HEK293 (cell line): ENCODE results near the gene IFNL1.

Source experiments
- CTCF ChIA-PET: fragments of 350-600 bp; formaldehyde crosslinking; extraction: SDS; loops from one replicate; lab custom pipeline; 2021; ENCODE audit warnings: antibody characterized with exemption; lab: Yijun Ruan, JAX
- POLR2A ChIA-PET: fragments of 300-600 bp; formaldehyde crosslinking; extraction: SDS; loops from one replicate; lab custom pipeline; 2020; ENCODE audit warnings: antibody characterized with exemption, inconsistent platforms; lab: Yijun Ruan, JAX
- H3K27ac ChIP-seq: fragments of 200-500 bp; sonication (Bioruptor generic); 2 replicates; pipeline ENCODE4 v1.5.1; 2014; ENCODE audit warnings: low read depth, low read length, control low read depth, inconsistent platforms; ENCODE audit errors: extremely low read depth
- H3K36me3 ChIP-seq, 2 experiments: fragments of 200-500 bp in 1 of 2; sonication (Bioruptor generic) in 1 of 2; 1 replicate in 1 of 2; 2 replicates in 1 of 2; pipeline ENCODE4 v1.5.1; 2014 to 2017; ENCODE audit warnings: inconsistent platforms in 2 of 2, low read length in 2 of 2; ENCODE audit not compliant: control insufficient read depth in 2 of 2, insufficient read depth in 1 of 2
- H3K4me1 ChIP-seq: fragments of 200-500 bp; sonication (Bioruptor generic); 2 replicates; pipeline ENCODE4 v1.5.1; 2014; ENCODE audit warnings: mild to moderate bottlenecking, low read length, inconsistent platforms; ENCODE audit not compliant: control insufficient read depth, insufficient read depth
- H3K4me3 ChIP-seq: 2 replicates; pipeline ENCODE4 v1.5.1; 2011; ENCODE audit warnings: low read depth, mild to moderate bottlenecking, control low read depth, low read length, moderate library complexity
- H3K9me3 ChIP-seq: fragments of 200-500 bp; sonication (Bioruptor generic); 2 replicates; pipeline ENCODE4 v1.5.1; 2014; ENCODE audit warnings: low read depth, low read length, inconsistent platforms; ENCODE audit not compliant: control insufficient read depth, insufficient read depth
- BCL11A ChIP-seq: fragments of 450-650 bp; formaldehyde crosslinking; IDR thresholded peaks from 2 replicates; pipeline ENCODE4 v1.5.1; 2016; ENCODE audit warnings: low read depth, missing biosample characterization, missing genetic modification characterization
- EGR2 ChIP-seq: fragments of 450-650 bp; formaldehyde crosslinking; IDR thresholded peaks from 2 replicates; pipeline ENCODE4 v1.5.1; 2016; ENCODE audit warnings: low read depth, missing biosample characterization, missing genetic modification characterization
- MZF1 ChIP-seq: fragments of 450-650 bp; formaldehyde crosslinking; IDR thresholded peaks from 2 replicates; pipeline ENCODE4 v1.5.1; 2017; ENCODE audit warnings: missing biosample characterization, missing genetic modification characterization, borderline replicate concordance
- PRDM1 ChIP-seq: fragments of 450-650 bp; formaldehyde crosslinking; IDR thresholded peaks from 2 replicates; pipeline ENCODE4; 2016; ENCODE audit warnings: missing biosample characterization, missing genetic modification characterization
- ZFHX2 ChIP-seq: fragments of 450-650 bp; formaldehyde crosslinking; conservative IDR thresholded peaks from 2 replicates; pipeline ENCODE4 v1.5.1; 2016; ENCODE audit warnings: missing biosample characterization, missing genetic modification characterization
- ZNF114 ChIP-seq: fragments of 450-650 bp; formaldehyde crosslinking; IDR thresholded peaks from 2 replicates; pipeline ENCODE4 v1.5.0; 2017; ENCODE audit warnings: missing biosample characterization, missing genetic modification characterization
- ZNF169 ChIP-seq: fragments of 450-650 bp; formaldehyde crosslinking; IDR thresholded peaks from 2 replicates; pipeline ENCODE4 v1.5.1; 2016; ENCODE audit warnings: missing biosample characterization, missing genetic modification characterization
- ZNF223 ChIP-seq: fragments of 450-650 bp; formaldehyde crosslinking; IDR thresholded peaks from 2 replicates; pipeline ENCODE4 v1.5.1; 2016; ENCODE audit warnings: missing biosample characterization, missing genetic modification characterization
- ZNF248 ChIP-seq: fragments of 450-650 bp; formaldehyde crosslinking; IDR thresholded peaks from 2 replicates; pipeline ENCODE4 v1.5.1; 2017; ENCODE audit warnings: missing biosample characterization, missing genetic modification characterization
- ZNF311 ChIP-seq: fragments of 450-650 bp; formaldehyde crosslinking; IDR thresholded peaks from 2 replicates; pipeline ENCODE4 v1.5.1; 2017; ENCODE audit warnings: missing biosample characterization, missing genetic modification characterization, borderline replicate concordance
- ZNF37A ChIP-seq: fragments of 450-650 bp; IDR thresholded peaks from 2 replicates; pipeline ENCODE4 v1.5.1; 2018; ENCODE audit warnings: missing biosample characterization, missing genetic modification characterization
- ZNF48 ChIP-seq: fragments of 450-650 bp; formaldehyde crosslinking; IDR thresholded peaks from 2 replicates; pipeline ENCODE4 v1.5.1; 2016; ENCODE audit warnings: missing biosample characterization, missing genetic modification characterization
- ZNF514 ChIP-seq: fragments of 450-650 bp; formaldehyde crosslinking; IDR thresholded peaks from 2 replicates; pipeline ENCODE4 v1.5.1; 2016; ENCODE audit warnings: missing biosample characterization, missing genetic modification characterization
- ZNF571 ChIP-seq: fragments of 450-650 bp; formaldehyde crosslinking; IDR thresholded peaks from 2 replicates; pipeline ENCODE4 v1.5.0; 2017; ENCODE audit warnings: missing biosample characterization, missing genetic modification characterization
- ZNF610 ChIP-seq: fragments of 450-650 bp; formaldehyde crosslinking; IDR thresholded peaks from 2 replicates; pipeline ENCODE4 v1.5.1; 2016; ENCODE audit warnings: missing biosample characterization, missing genetic modification characterization, borderline replicate concordance
- ZNF677 ChIP-seq: fragments of 450-650 bp; IDR thresholded peaks from 2 replicates; pipeline ENCODE4 v1.5.0; 2018; ENCODE audit warnings: missing biosample characterization, mild to moderate bottlenecking, missing genetic modification characterization, moderate library complexity
- ZNF747 ChIP-seq: fragments of 450-650 bp; formaldehyde crosslinking; IDR thresholded peaks from 2 replicates; pipeline ENCODE4 v1.5.1; 2016; ENCODE audit warnings: missing biosample characterization, missing genetic modification characterization
- ZNF791 ChIP-seq: fragments of 450-650 bp; formaldehyde crosslinking; IDR thresholded peaks from 2 replicates; pipeline ENCODE4 v1.5.1; 2016; ENCODE audit warnings: missing biosample characterization, missing genetic modification characterization
- TF ChIP-seq, protein P1 (sequence below): fragments of 450-650 bp; formaldehyde crosslinking; IDR thresholded peaks from 2 replicates; pipeline ENCODE4 v1.5.1; 2016; ENCODE audit warnings: missing biosample characterization, missing genetic modification characterization
- TF ChIP-seq, protein P2 (sequence below): fragments of 450-650 bp; formaldehyde crosslinking; IDR thresholded peaks from 2 replicates; pipeline ENCODE4 v1.5.1; 2016; ENCODE audit warnings: missing biosample characterization, missing genetic modification characterization

IFNL1 gene

GRCh38 chr19:39284032-39284431, 12.2 kb upstream of the IFNL1 start:
- Histone ChIP-seq H3K9me3 (peaks cover 12% of the 10 kb centered on the region), H3K4me3 (no peak overlapping the region), H3K4me1 (no peaks in the 10 kb centered on the region), H3K27ac (no peak overlapping the region), H3K36me3 (no peaks in the 10 kb centered on the region; a peak in 2 of 3 replicates)
- CTCF ChIA-PET = no interaction called here
- TF ChIP-seq ZNF248 (tag by site-specific recombination) (peak; percentile 99), ZNF223 (no peak)
- TF ChIP-seq, all 188 proteins: peak for 1
- POLR2A ChIA-PET = no interaction called here

DNA sequence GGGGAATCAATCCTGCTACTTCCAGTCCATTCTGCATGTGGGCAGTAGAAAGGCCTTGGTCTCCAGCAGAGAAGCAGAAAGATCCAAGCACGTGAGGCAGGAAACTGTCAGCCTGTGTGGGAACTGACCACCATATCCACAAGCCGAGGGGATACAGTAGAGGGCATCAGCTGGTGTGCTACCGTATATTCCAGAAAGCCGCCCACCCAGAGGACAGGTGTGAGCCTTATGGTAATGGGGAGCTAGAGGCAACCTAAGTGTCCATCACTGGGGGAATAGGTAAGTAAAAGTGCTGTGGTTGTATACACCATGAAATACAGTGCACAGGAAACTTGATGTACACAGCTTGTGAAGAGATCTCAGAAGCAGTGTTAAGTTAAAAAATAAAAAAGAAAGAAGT, 2.8 kb upstream of the IFNL1 start:
- ChIA-PET POLR2A (interaction anchor here (1.6 kb wide), 1 partner anchor 10 kb away, joined by 3 read pairs; no protein-coding TSS in a partner anchor), CTCF (interaction anchor here (0.6 to 1.8 kb wide), 6 partner anchors 11 to 738 kb away, joined by 3 to 4 read pairs (median 4); no protein-coding TSS in a partner anchor)
- Histone ChIP-seq H3K27ac (no peak overlapping the region), H3K4me1 (no peaks in the 10 kb centered on the region), H3K4me3 (no peak overlapping the region), H3K36me3 (no peaks in the 10 kb centered on the region), H3K9me3 (no peaks in the 10 kb centered on the region; the same call in none of the 2 replicates)
- TF ChIP-seq MZF1 = peak; percentile 98
- TF ChIP-seq ZNF114 (tag by site-specific recombination) = no peak

GRCh38 chr19:39296906-39297305, 699 bp downstream of the IFNL1 start:
- ChIA-PET CTCF (interaction anchor here (0.5 to 1.4 kb wide), 4 partner anchors 15 to 175 kb away, joined by 3 to 6 read pairs (median 3); no protein-coding TSS in a partner anchor), POLR2A (interaction anchor here (0.7 to 2.3 kb wide), 2 partner anchors 9 to 60 kb away, joined by 7 to 9 read pairs; no protein-coding TSS in a partner anchor)
- Histone ChIP-seq H3K4me1 (no peaks in the 10 kb centered on the region), H3K36me3 (no peaks in the 10 kb centered on the region), H3K9me3 (no peaks in the 10 kb centered on the region), H3K4me3 (no peak overlapping the region), H3K27ac (no peak overlapping the region)
- TF ChIP-seq ZNF610 (tag by site-specific recombination) (no peak), BCL11A (no peak), PRDM1 (tag by site-specific recombination) (peak; percentile 93), ZNF311 (tag by site-specific recombination) (0 out of 2 replicates have a peak, but pooled peaks have one; percentile 26), ZNF791 (tag by site-specific recombination) (0 out of 2 replicates have a peak, but pooled peaks have one; percentile 26), ZNF747 (0 out of 2 replicates have a peak, but pooled peaks have one; percentile 68)

GRCh38 chr19:39297931-39298634, 1.9 kb downstream of the IFNL1 start:
- H3K4me3 ChIP-seq = no peak overlapping the region
- no peaks in the 10 kb centered on the region for H3K9me3 ChIP-seq
- TF ChIP-seq ZNF571 (tag by site-specific recombination) (no peak), ZFHX2 (tag by site-specific recombination) (peak; percentile 88), ZNF169 (no peak), EGR2 (tag by site-specific recombination) (peak; percentile 86), ZNF48 (tag by site-specific recombination) (no peak), ZNF514 (tag by site-specific recombination) (no peak), ZNF677 (tag by site-specific recombination) (no peak), ZNF37A (tag by site-specific recombination) (no peak), PRDM1 (tag by site-specific recombination) (no peak)
- TF ChIP-seq, protein P1, sequence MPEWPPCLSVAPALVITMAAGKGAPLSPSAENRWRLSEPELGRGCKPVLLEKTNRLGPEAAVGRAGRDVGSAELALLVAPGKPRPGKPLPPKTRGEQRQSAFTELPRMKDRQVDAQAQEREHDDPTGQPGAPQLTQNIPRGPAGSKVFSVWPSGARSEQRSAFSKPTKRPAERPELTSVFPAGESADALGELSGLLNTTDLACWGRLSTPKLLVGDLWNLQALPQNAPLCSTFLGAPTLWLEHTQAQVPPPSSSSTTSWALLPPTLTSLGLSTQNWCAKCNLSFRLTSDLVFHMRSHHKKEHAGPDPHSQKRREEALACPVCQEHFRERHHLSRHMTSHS (tag by site-specific recombination) = no peak
- TF ChIP-seq, protein P2, sequence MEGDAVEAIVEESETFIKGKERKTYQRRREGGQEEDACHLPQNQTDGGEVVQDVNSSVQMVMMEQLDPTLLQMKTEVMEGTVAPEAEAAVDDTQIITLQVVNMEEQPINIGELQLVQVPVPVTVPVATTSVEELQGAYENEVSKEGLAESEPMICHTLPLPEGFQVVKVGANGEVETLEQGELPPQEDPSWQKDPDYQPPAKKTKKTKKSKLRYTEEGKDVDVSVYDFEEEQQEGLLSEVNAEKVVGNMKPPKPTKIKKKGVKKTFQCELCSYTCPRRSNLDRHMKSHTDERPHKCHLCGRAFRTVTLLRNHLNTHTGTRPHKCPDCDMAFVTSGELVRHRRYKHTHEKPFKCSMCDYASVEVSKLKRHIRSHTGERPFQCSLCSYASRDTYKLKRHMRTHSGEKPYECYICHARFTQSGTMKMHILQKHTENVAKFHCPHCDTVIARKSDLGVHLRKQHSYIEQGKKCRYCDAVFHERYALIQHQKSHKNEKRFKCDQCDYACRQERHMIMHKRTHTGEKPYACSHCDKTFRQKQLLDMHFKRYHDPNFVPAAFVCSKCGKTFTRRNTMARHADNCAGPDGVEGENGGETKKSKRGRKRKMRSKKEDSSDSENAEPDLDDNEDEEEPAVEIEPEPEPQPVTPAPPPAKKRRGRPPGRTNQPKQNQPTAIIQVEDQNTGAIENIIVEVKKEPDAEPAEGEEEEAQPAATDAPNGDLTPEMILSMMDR (tag by site-specific recombination) = 0 out of 2 replicates have a peak, but pooled peaks have one; percentile 3
- H3K36me3 ChIP-seq = no peaks in the 10 kb centered on the region
- ChIA-PET CTCF (interaction anchor here (1.7 kb wide), 1 partner anchor 111 kb away, joined by 3 read pairs; no protein-coding TSS in a partner anchor), POLR2A (no interaction called here)
- H3K4me1 ChIP-seq = no peaks in the 10 kb centered on the region
- no peak overlapping the region for H3K27ac ChIP-seq
